Endothelial cell of umbilical vein (primary cell): ENCODE results near the gene LPIN1. TPM values are rescaled to one million over a fixed set of nuclear protein-coding genes. Genes with fewer than 3 reads are reported as not detected.

Experiments
- BruUV-seq: library from RNA; stranded (reverse); fragments of 400-500 nt; replicated peaks from 2 replicates; lab custom pipeline; 2021; lab: Mats Ljungman, UMichigan
- CTCF ChIA-PET: fragments of 300-600, 350-600 bp; sonication (Branson Sonifier 250); formaldehyde crosslinking; loops from one replicate; lab custom pipeline; 2021; ENCODE audit warnings: antibody characterized with exemption, inconsistent platforms; lab: Charles Lee
- POLR2A ChIA-PET: fragments of 300-600, 350-600 bp; sonication (Branson Sonifier 250); formaldehyde crosslinking; loops from one replicate; lab custom pipeline; 2021; ENCODE audit warnings: antibody characterized with exemption, inconsistent platforms; lab: Charles Lee
- DNase-seq: peaks from one replicate; pipeline ENCODE4 v3.0.0-alpha.2; 2011; ENCODE audit warnings: low read depth, low spot score
- FAIRE-seq: peaks from 2 replicates; lab custom pipeline; 2011; peaks lifted over from hg19 to GRCh38; lab: Jason Lieb, UNC
- H2AFZ ChIP-seq: 2 replicates; pipeline ENCODE4 v1.6.0; 2012; ENCODE audit warnings: low read depth, low read length, control low read depth, inconsistent platforms
- H3K27ac ChIP-seq: 2 replicates; pipeline ENCODE4 v1.5.1; 2011; ENCODE audit warnings: low read depth, mild to moderate bottlenecking, control low read depth, low read length, moderate library complexity; ENCODE audit not compliant: insufficient read depth
- H3K27me3 ChIP-seq, 2 experiments: 2 replicates each; pipeline versions ENCODE4 v1.6.0 to v1.6.1; 2011; ENCODE audit warnings: low read length in 2 of 2, mixed read lengths in 1 of 2; ENCODE audit not compliant: control insufficient read depth in 2 of 2, insufficient read depth in 2 of 2
- H3K36me3 ChIP-seq, 2 experiments: 2 replicates in 1 of 2; 3 replicates in 1 of 2; pipeline ENCODE4 v1.5.1; 2011; ENCODE audit warnings: low read length in 2 of 2, mild to moderate bottlenecking in 1 of 2, moderate library complexity in 1 of 2; ENCODE audit not compliant: control insufficient read depth in 2 of 2, insufficient read depth in 2 of 2; ENCODE audit errors: extremely low read depth in 1 of 2
- H3K4me1 ChIP-seq: 3 replicates; pipeline ENCODE4 v1.5.1; 2011; ENCODE audit warnings: mild to moderate bottlenecking, low read length; ENCODE audit not compliant: control insufficient read depth, insufficient read depth; ENCODE audit errors: extremely low read depth
- H3K4me2 ChIP-seq: 2 replicates; pipeline ENCODE4 v1.6.1; 2011; ENCODE audit warnings: low read length, control low read depth, mixed read lengths; ENCODE audit not compliant: insufficient read depth
- H3K4me3 ChIP-seq, 3 experiments: fragments of 200-600 bp in 1 of 3; sonication (generic), shearing (Covaris generic) in 1 of 3; replicated peaks in 1 of 3; 2 replicates each; pipeline ENCODE4 v1.5.1; 2011 to 2016; ENCODE audit warnings: control low read depth in 3 of 3, low read length in 3 of 3, mild to moderate bottlenecking in 2 of 3, inconsistent platforms in 1 of 3, low read depth in 1 of 3, moderate library complexity in 1 of 3; ENCODE audit not compliant: insufficient read depth in 1 of 3
- H3K79me2 ChIP-seq: 2 replicates; pipeline ENCODE4 v1.6.0; 2012; ENCODE audit warnings: low read length, inconsistent platforms; ENCODE audit not compliant: control insufficient read depth, insufficient read depth
- H3K9ac ChIP-seq: replicated peaks from 2 replicates; pipeline ENCODE3; 2011; ENCODE audit warnings: low read length, control low read depth; ENCODE audit not compliant: insufficient read depth; ENCODE audit errors: extremely low read depth
- H3K9me1 ChIP-seq: replicated peaks from 3 replicates; pipeline ENCODE4 v1.6.0; 2011; ENCODE audit warnings: mild to moderate bottlenecking, low read length; ENCODE audit not compliant: control insufficient read depth, insufficient read depth; ENCODE audit errors: extremely low read depth
- H3K9me3 ChIP-seq: replicated peaks from 2 replicates; pipeline ENCODE4 v1.5.1; 2012; ENCODE audit warnings: low read length, inconsistent platforms; ENCODE audit not compliant: control insufficient read depth, insufficient read depth
- H4K20me1 ChIP-seq: replicated peaks from 2 replicates; pipeline ENCODE3; 2011; ENCODE audit warnings: mild to moderate bottlenecking, low read length; ENCODE audit not compliant: control insufficient read depth, insufficient read depth; ENCODE audit errors: extremely low read depth
- EZH2 ChIP-seq: IDR thresholded peaks from 2 replicates; pipeline ENCODE4 v1.6.1; 2012; ENCODE audit warnings: borderline replicate concordance, low read depth, mild to moderate bottlenecking, moderate library complexity, low read length, inconsistent platforms; ENCODE audit not compliant: severe bottlenecking
- FOS ChIP-seq: IDR thresholded peaks from 2 replicates; pipeline ENCODE4 v1.6.1; 2011; ENCODE audit warnings: mild to moderate bottlenecking, low read length, moderate library complexity, borderline replicate concordance; ENCODE audit not compliant: insufficient read depth
- GATA2 ChIP-seq: IDR thresholded peaks from 2 replicates; pipeline ENCODE4 v1.7.0; 2011; ENCODE audit warnings: low read depth, mild to moderate bottlenecking, moderate library complexity, mixed read lengths, low read length; ENCODE audit not compliant: insufficient read length, insufficient read depth
- JUN ChIP-seq: IDR thresholded peaks from 2 replicates; pipeline ENCODE4 v1.6.1; 2011; ENCODE audit warnings: borderline replicate concordance, low read depth; ENCODE audit not compliant: insufficient read length, insufficient read depth
- MYC ChIP-seq: IDR thresholded peaks from one replicate; pipeline ENCODE4 v1.6.1; 2011; ENCODE audit warnings: mild to moderate bottlenecking, low read depth, low read length
- POLR2A ChIP-seq: IDR thresholded peaks from 2 replicates; pipeline ENCODE4 v1.6.1; 2012; ENCODE audit warnings: low read depth, mild to moderate bottlenecking, control low read depth, low read length
- POLR2AphosphoS5 ChIP-seq: IDR thresholded peaks from 2 replicates; pipeline ENCODE4 v1.6.1; 2012; ENCODE audit warnings: low read depth, mild to moderate bottlenecking, control low read depth, low read length, moderate library complexity; ENCODE audit not compliant: insufficient read depth
- dilution Hi-C: fragments of 300-500 bp; cut with MboI; formaldehyde crosslinking; loops from one replicate; pipeline ENCODE4 v1.15.0; 2019; ENCODE audit warnings: low sequenced_read_pairs; ENCODE audit not compliant: extremely low pct_ligation_motif_present
- intact Hi-C: fragments of 100-400 bp; cut with micrococcal nuclease; formaldehyde crosslinking; loops from one replicate; pipeline ENCODE4 v1.10.0; 2022
- polyA plus RNA-seq, 4 experiments: library from polyadenylated mRNA; depleted of rRNA in 3 of 4; stranded (reverse) in 3 of 4; unstranded in 1 of 4; fragments of >200 nt; gene quantifications; 2 replicates each; pipeline versions ENCODE4 v1.2.1 to v1.2.3, GENCODE V29; 2011 to 2012; ENCODE audit warnings: missing spikeins in 1 of 4
- total RNA-seq: library from RNA; stranded (reverse); gene quantifications from 2 replicates; pipeline ENCODE4 v1.2.3, GENCODE V29; 2021
- TF ChIP-seq, protein P1 (sequence below): IDR thresholded peaks from 2 replicates; pipeline ENCODE4 v1.6.1; 2011; ENCODE audit not compliant: insufficient read depth, insufficient read length
- TF ChIP-seq, protein P2 (sequence below), 2 donors: IDR thresholded peaks; 1 replicate in 1 of 2; 2 replicates in 1 of 2; pipeline ENCODE4 v1.5.1; 2011; ENCODE audit warnings: low read length in 2 of 2, mild to moderate bottlenecking in 2 of 2, moderate library complexity in 2 of 2, control low read depth in 1 of 2, inconsistent platforms in 1 of 2, low read depth in 1 of 2; ENCODE audit not compliant: insufficient read depth in 1 of 2; ENCODE audit errors: extremely low read depth in 1 of 2

Gene LPIN1
- total and polyA plus RNA-seq, 2 donors (not counting 3 experiments of a cell fraction or from before 2014, with no cell fraction given), result 26.6 to 80.4 TPM

DNA sequence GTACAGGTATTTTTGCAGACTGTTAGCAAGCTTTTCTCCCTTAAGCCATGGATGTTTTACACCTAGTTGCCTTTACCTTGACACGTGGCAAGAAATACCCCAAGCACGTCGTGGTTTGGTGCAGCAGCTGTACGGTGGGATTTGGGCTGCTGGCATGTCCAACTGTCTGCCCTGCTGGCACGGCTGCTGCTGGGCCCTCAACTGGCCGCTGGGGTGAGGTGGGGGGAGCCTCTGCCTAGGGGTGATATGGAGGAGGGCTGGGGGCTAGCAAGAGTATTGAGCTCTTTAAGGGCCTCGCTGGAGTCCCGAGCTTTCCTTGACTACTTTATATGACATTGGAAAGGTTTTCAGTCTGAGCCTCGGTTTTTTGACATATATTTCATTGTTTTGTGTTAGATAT is 41.6 kb downstream of the LPIN1 start:
- no peak overlapping the region for H2AFZ ChIP-seq
- H3K27me3 ChIP-seq, result no peaks in the 10 kb centered on the region
- peaks cover 27 to 33% of the 10 kb centered on the region in 2 experiments for H3K36me3 ChIP-seq
- H3K4me3 ChIP-seq, result no peak overlapping the region
- DNase-seq (no peak), FAIRE-seq (no peak)
- no peak overlapping the region for H3K9ac ChIP-seq
- H3K27ac ChIP-seq, result no peak overlapping the region
- no peak for TF ChIP-seq JUN
- TF ChIP-seq, protein P1, sequence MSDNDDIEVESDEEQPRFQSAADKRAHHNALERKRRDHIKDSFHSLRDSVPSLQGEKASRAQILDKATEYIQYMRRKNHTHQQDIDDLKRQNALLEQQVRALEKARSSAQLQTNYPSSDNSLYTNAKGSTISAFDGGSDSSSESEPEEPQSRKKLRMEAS, result no peak
- TF ChIP-seq, protein P2, sequence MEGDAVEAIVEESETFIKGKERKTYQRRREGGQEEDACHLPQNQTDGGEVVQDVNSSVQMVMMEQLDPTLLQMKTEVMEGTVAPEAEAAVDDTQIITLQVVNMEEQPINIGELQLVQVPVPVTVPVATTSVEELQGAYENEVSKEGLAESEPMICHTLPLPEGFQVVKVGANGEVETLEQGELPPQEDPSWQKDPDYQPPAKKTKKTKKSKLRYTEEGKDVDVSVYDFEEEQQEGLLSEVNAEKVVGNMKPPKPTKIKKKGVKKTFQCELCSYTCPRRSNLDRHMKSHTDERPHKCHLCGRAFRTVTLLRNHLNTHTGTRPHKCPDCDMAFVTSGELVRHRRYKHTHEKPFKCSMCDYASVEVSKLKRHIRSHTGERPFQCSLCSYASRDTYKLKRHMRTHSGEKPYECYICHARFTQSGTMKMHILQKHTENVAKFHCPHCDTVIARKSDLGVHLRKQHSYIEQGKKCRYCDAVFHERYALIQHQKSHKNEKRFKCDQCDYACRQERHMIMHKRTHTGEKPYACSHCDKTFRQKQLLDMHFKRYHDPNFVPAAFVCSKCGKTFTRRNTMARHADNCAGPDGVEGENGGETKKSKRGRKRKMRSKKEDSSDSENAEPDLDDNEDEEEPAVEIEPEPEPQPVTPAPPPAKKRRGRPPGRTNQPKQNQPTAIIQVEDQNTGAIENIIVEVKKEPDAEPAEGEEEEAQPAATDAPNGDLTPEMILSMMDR (IDR thresholded peaks at IDR 0.05; ENCODE audit: extremely low read depth in 1 of 2, insufficient read depth in 1 of 2, low read depth in 1 of 2, low read length in 2 of 2), result no peak
- no peak for TF ChIP-seq GATA2
- TF ChIP-seq FOS, result no peak
- no peak for TF ChIP-seq POLR2A
- no peak for TF ChIP-seq POLR2AphosphoS5
- no peak for TF ChIP-seq MYC
- no peak for TF ChIP-seq EZH2
- ChIA-PET CTCF (interaction anchor here (0.9 to 2.0 kb wide), 3 partner anchors 9 to 100 kb away, joined by 3 to 11 read pairs (median 4); no protein-coding TSS in a partner anchor), POLR2A (no interaction called here)
- intact Hi-C loops (no loop called here), dilution Hi-C loops (no loop called here)
- no peaks in the 10 kb centered on the region for H4K20me1 ChIP-seq
- no peak overlapping the region for H3K4me2 ChIP-seq
- no peaks in the 10 kb centered on the region for H3K9me1 ChIP-seq
- H3K9me3 ChIP-seq, result no peaks in the 10 kb centered on the region
- no TSS peak for BruUV-seq
- H3K79me2 ChIP-seq, result no peaks in the 10 kb centered on the region
- no peaks in the 10 kb centered on the region for H3K4me1 ChIP-seq
